Activated naive CD8-positive, alpha-beta T cell treated with anti-CD3 and anti-CD28 coated beads, Interleukin-2, amount 50 U/mL, for 24 hours (primary cell): ENCODE measurements around the gene TMEM132C.

Experiments used
- ATAC-seq: fragments of 150-1000 bp; cut with Tn5 transposase; one replicate; pipeline ENCODE4 v1.10.0; 2021
- DNase-seq: peaks from one replicate; pipeline ENCODE4 v3.0.0; 2021
- H3K27ac Mint-ChIP-seq: one replicate; pipeline ENCODE4 v1.8.0; 2021; ENCODE audit warnings: mild to moderate bottlenecking, mixed read lengths
- H3K27me3 Mint-ChIP-seq: one replicate; pipeline ENCODE4 v1.8.0; 2021; ENCODE audit warnings: mixed read lengths
- H3K36me3 Mint-ChIP-seq: one replicate; pipeline ENCODE4 v1.8.0; 2021; ENCODE audit warnings: low read depth, mixed read lengths
- H3K4me1 Mint-ChIP-seq: one replicate; pipeline ENCODE4 v1.8.0; 2021; ENCODE audit warnings: mixed read lengths
- H3K4me3 Mint-ChIP-seq: one replicate; pipeline ENCODE4 v1.8.0; 2021; ENCODE audit warnings: mild to moderate bottlenecking, moderate library complexity, mixed read lengths
- H3K9me3 Mint-ChIP-seq: one replicate; pipeline ENCODE4 v1.8.0; 2021; ENCODE audit warnings: mixed read lengths

Gene TMEM132C

GRCh38 chr12:128393346-128393745 lies 126.4 kb downstream of the TMEM132C start:
- no peak for ATAC-seq
- H3K27me3 Mint-ChIP-seq: no peaks in the 10 kb centered on the region
- DNase-seq: no peak
- H3K27ac Mint-ChIP-seq: no peak overlapping the region
- no peaks in the 10 kb centered on the region for H3K36me3 Mint-ChIP-seq
- no peaks in the 10 kb centered on the region for H3K4me1 Mint-ChIP-seq
- H3K9me3 Mint-ChIP-seq: peaks cover 12% of the 10 kb centered on the region
- H3K4me3 Mint-ChIP-seq: no peak overlapping the region

- Mint-ChIP-seq H3K27ac (no peak overlapping the region), H3K4me3 (no peak overlapping the region), H3K36me3 (no peaks in the 10 kb centered on the region), H3K9me3 (peaks cover 12% of the 10 kb centered on the region), H3K4me1 (no peaks in the 10 kb centered on the region), H3K27me3 (no peaks in the 10 kb centered on the region)
- DNase-seq (no peak), ATAC-seq (no peak)
These were observed 127.2 kb downstream of the TMEM132C start for GRCh38 chr12:128394137-128394536.

GRCh38 chr12:128399253-128399652 lies 132.3 kb downstream of the TMEM132C start:
- no peak for DNase-seq
- no peaks in the 10 kb centered on the region for H3K4me1 Mint-ChIP-seq
- no peak overlapping the region for H3K27ac Mint-ChIP-seq
- H3K9me3 Mint-ChIP-seq: peaks cover 8% of the 10 kb centered on the region
- no peaks in the 10 kb centered on the region for H3K36me3 Mint-ChIP-seq
- no peak overlapping the region for H3K4me3 Mint-ChIP-seq
- no peaks in the 10 kb centered on the region for H3K27me3 Mint-ChIP-seq
- no peak for ATAC-seq

GRCh38 chr12:128402486-128403243 lies 135.7 kb downstream of the TMEM132C start:
- H3K4me1 Mint-ChIP-seq: no peaks in the 10 kb centered on the region
- H3K27me3 Mint-ChIP-seq: peaks cover 2% of the 10 kb centered on the region
- H3K4me3 Mint-ChIP-seq: no peak overlapping the region
- DNase-seq: no peak
- ATAC-seq: no peak
- peaks cover 7% of the 10 kb centered on the region for H3K9me3 Mint-ChIP-seq
- no peaks in the 10 kb centered on the region for H3K36me3 Mint-ChIP-seq
- H3K27ac Mint-ChIP-seq: no peak overlapping the region

GRCh38 chr12:128408669-128409068 lies 141.7 kb downstream of the TMEM132C start:
- Mint-ChIP-seq H3K9me3 (peaks cover 16% of the 10 kb centered on the region), H3K27ac (no peak overlapping the region)

GRCh38 chr12:128415036-128415560 lies 148.1 kb downstream of the TMEM132C start:
- Mint-ChIP-seq H3K27me3 (no peaks in the 10 kb centered on the region), H3K36me3 (no peaks in the 10 kb centered on the region), H3K9me3 (peaks cover 10% of the 10 kb centered on the region), H3K4me3 (no peak overlapping the region), H3K27ac (no peak overlapping the region), H3K4me1 (no peaks in the 10 kb centered on the region)
- DNase-seq (no peak), ATAC-seq (no peak)

More at GRCh38 chr12:128408669-128409068, 141.7 kb downstream of the TMEM132C start:
- Mint-ChIP-seq H3K4me3 (no peak overlapping the region), H3K36me3 (no peaks in the 10 kb centered on the region), H3K4me1 (no peaks in the 10 kb centered on the region), H3K27me3 (peaks cover 2% of the 10 kb centered on the region)
- ATAC-seq: no peak
- DNase-seq: no peak

- DNase-seq: no peak
- Mint-ChIP-seq H3K4me3 (no peak overlapping the region), H3K4me1 (no peaks in the 10 kb centered on the region), H3K27ac (no peak overlapping the region), H3K36me3 (no peaks in the 10 kb centered on the region), H3K27me3 (no peaks in the 10 kb centered on the region), H3K9me3 (peaks cover 10% of the 10 kb centered on the region)
- ATAC-seq: no peak
These were observed 152.0 kb downstream of the TMEM132C start for GRCh38 chr12:128418944-128419343.

GRCh38 chr12:128420163-128420562 lies 153.2 kb downstream of the TMEM132C start:
- Mint-ChIP-seq H3K27me3 (no peaks in the 10 kb centered on the region), H3K9me3 (peaks cover 10% of the 10 kb centered on the region), H3K4me3 (no peak overlapping the region), H3K36me3 (no peaks in the 10 kb centered on the region), H3K27ac (no peak overlapping the region), H3K4me1 (no peaks in the 10 kb centered on the region)
- no peak for ATAC-seq
- no peak for DNase-seq

GRCh38 chr12:128421375-128421774 lies 154.4 kb downstream of the TMEM132C start:
- H3K4me1 Mint-ChIP-seq: no peaks in the 10 kb centered on the region
- no peaks in the 10 kb centered on the region for H3K27me3 Mint-ChIP-seq
- no peak for DNase-seq
- no peak overlapping the region for H3K4me3 Mint-ChIP-seq
- peaks cover 10% of the 10 kb centered on the region for H3K9me3 Mint-ChIP-seq
- H3K36me3 Mint-ChIP-seq: no peaks in the 10 kb centered on the region
- no peak for ATAC-seq
- no peak overlapping the region for H3K27ac Mint-ChIP-seq

GRCh38 chr12:128423205-128423604 lies 156.2 kb downstream of the TMEM132C start:
- Mint-ChIP-seq H3K4me1 (no peaks in the 10 kb centered on the region), H3K36me3 (no peaks in the 10 kb centered on the region), H3K27ac (no peak overlapping the region), H3K27me3 (no peaks in the 10 kb centered on the region), H3K9me3 (peaks cover 10% of the 10 kb centered on the region), H3K4me3 (no peak overlapping the region)
- no peak for ATAC-seq
- DNase-seq: no peak

- H3K27ac Mint-ChIP-seq: no peak overlapping the region
- H3K36me3 Mint-ChIP-seq: no peaks in the 10 kb centered on the region
- H3K9me3 Mint-ChIP-seq: peaks cover 10% of the 10 kb centered on the region
- no peak overlapping the region for H3K4me3 Mint-ChIP-seq
- DNase-seq (no peak), ATAC-seq (no peak)
- H3K4me1 Mint-ChIP-seq: no peaks in the 10 kb centered on the region
- no peaks in the 10 kb centered on the region for H3K27me3 Mint-ChIP-seq
These were observed 158.0 kb downstream of the TMEM132C start for GRCh38 chr12:128424931-128425431.

- peaks cover 6% of the 10 kb centered on the region for H3K9me3 Mint-ChIP-seq
- no peaks in the 10 kb centered on the region for H3K4me1 Mint-ChIP-seq
- no peaks in the 10 kb centered on the region for H3K27me3 Mint-ChIP-seq
- no peaks in the 10 kb centered on the region for H3K36me3 Mint-ChIP-seq
- no peak overlapping the region for H3K27ac Mint-ChIP-seq
- ATAC-seq (no peak), DNase-seq (no peak)
- H3K4me3 Mint-ChIP-seq: no peak overlapping the region
These were observed 158.8 kb downstream of the TMEM132C start for GRCh38 chr12:128425666-128426331.

GRCh38 chr12:128426511-128426910 lies 159.5 kb downstream of the TMEM132C start:
- H3K36me3 Mint-ChIP-seq: no peaks in the 10 kb centered on the region
- no peak overlapping the region for H3K27ac Mint-ChIP-seq
- H3K9me3 Mint-ChIP-seq: peaks cover 8% of the 10 kb centered on the region
- H3K4me1 Mint-ChIP-seq: no peaks in the 10 kb centered on the region
- DNase-seq: no peak
- H3K4me3 Mint-ChIP-seq: no peak overlapping the region
- H3K27me3 Mint-ChIP-seq: no peaks in the 10 kb centered on the region
- no peak for ATAC-seq

- H3K4me3 Mint-ChIP-seq: no peak overlapping the region
- DNase-seq: no peak
- H3K9me3 Mint-ChIP-seq: no peaks in the 10 kb centered on the region
- ATAC-seq: no peak
- no peaks in the 10 kb centered on the region for H3K4me1 Mint-ChIP-seq
- H3K36me3 Mint-ChIP-seq: no peaks in the 10 kb centered on the region
- H3K27me3 Mint-ChIP-seq: no peaks in the 10 kb centered on the region
- H3K27ac Mint-ChIP-seq: no peak overlapping the region
These were observed 172.8 kb downstream of the TMEM132C start for GRCh38 chr12:128439796-128440195.

GRCh38 chr12:128442096-128442495 lies 175.1 kb downstream of the TMEM132C start:
- H3K4me3 Mint-ChIP-seq: no peak overlapping the region

More at GRCh38 chr12:128442096-128442495, 175.1 kb downstream of the TMEM132C start:
- Mint-ChIP-seq H3K27me3 (no peaks in the 10 kb centered on the region), H3K27ac (no peak overlapping the region), H3K4me1 (no peaks in the 10 kb centered on the region), H3K36me3 (no peaks in the 10 kb centered on the region), H3K9me3 (no peaks in the 10 kb centered on the region)
- no peak for ATAC-seq
- DNase-seq: no peak
